Hepatocyte (in vitro differentiated cells): ENCODE results near the gene GSTO1. TPM values are rescaled to one million over a fixed set of nuclear protein-coding genes. Genes with fewer than 3 reads are reported as not detected.

ENCODE experiments used
- DNase-seq: peaks from one replicate; pipeline ENCODE4 v3.0.0-alpha.2; 2016; ENCODE audit warnings: low spot score
- H2AFZ ChIP-seq: fragments of 200-600 bp; sonication (generic); 2 replicates; pipeline ENCODE4 v1.6.0; 2016; ENCODE audit warnings: antibody characterized with exemption, mild to moderate bottlenecking
- H3K27ac ChIP-seq: fragments of 200-600 bp; sonication (generic); 2 replicates; pipeline ENCODE4 v1.5.1; 2016; ENCODE audit warnings: mild to moderate bottlenecking
- H3K27me3 ChIP-seq: fragments of 200-600 bp; sonication (generic); 2 replicates; pipeline ENCODE4 v1.6.1; 2016
- H3K36me3 ChIP-seq: fragments of 200-600 bp; sonication (generic); replicated peaks from 2 replicates; pipeline ENCODE4 v1.5.1; 2016; ENCODE audit warnings: low read depth; ENCODE audit not compliant: insufficient read depth
- H3K4me1 ChIP-seq: fragments of 200-600 bp; sonication (generic); 2 replicates; pipeline ENCODE4 v1.5.1; 2016; ENCODE audit warnings: mild to moderate bottlenecking, moderate library complexity; ENCODE audit not compliant: insufficient read depth
- H3K4me2 ChIP-seq: fragments of 200-600 bp; sonication (generic); 2 replicates; pipeline ENCODE4 v1.6.0; 2016
- H3K4me3 ChIP-seq: fragments of 200-600 bp; sonication (generic); 2 replicates; pipeline ENCODE4 v1.5.1; 2016; ENCODE audit warnings: mild to moderate bottlenecking
- H3K79me2 ChIP-seq: fragments of 200-600 bp; sonication (generic); 2 replicates; pipeline ENCODE4 v1.6.0; 2017; ENCODE audit warnings: mild to moderate bottlenecking
- H3K9me2 ChIP-seq: fragments of 200-600 bp; sonication (generic); replicated peaks from 2 replicates; pipeline ENCODE4 v1.6.0; 2017; ENCODE audit warnings: mild to moderate bottlenecking; ENCODE audit not compliant: insufficient read depth
- H3K9me3 ChIP-seq: fragments of 200-600 bp; sonication (generic); 2 replicates; pipeline ENCODE4 v1.5.1; 2016; ENCODE audit warnings: low read depth, mild to moderate bottlenecking
- H4K20me1 ChIP-seq: fragments of 200-600 bp; sonication (generic); 2 replicates; pipeline ENCODE4 v1.6.0; 2016; ENCODE audit warnings: mild to moderate bottlenecking; ENCODE audit not compliant: insufficient read depth, poor library complexity, severe bottlenecking
- CTCF ChIP-seq: fragments of 200-600 bp; sonication (generic); IDR thresholded peaks from 2 replicates; pipeline ENCODE4 v1.5.1; 2016; ENCODE audit warnings: antibody characterized with exemption, mild to moderate bottlenecking; ENCODE audit not compliant: poor library complexity
- EZH2 ChIP-seq: fragments of 200-600 bp; sonication (generic); IDR thresholded peaks from 2 replicates; pipeline ENCODE4 v1.6.1; 2016; ENCODE audit warnings: antibody characterized with exemption, mild to moderate bottlenecking, borderline replicate concordance
- EZH2phosphoT487 ChIP-seq: fragments of 200-600 bp; sonication (generic); IDR thresholded peaks from one replicate; pipeline ENCODE4 v1.6.1; 2018; ENCODE audit warnings: antibody characterized with exemption, mild to moderate bottlenecking, low read depth, moderate library complexity; ENCODE audit not compliant: unreplicated experiment, severe bottlenecking
- WGBS: methylation state at CpG from one replicate; pipeline ENCODE4 v1.1.6; 2016; ENCODE audit warnings: low lambda C conversion rate; ENCODE audit errors: missing lambda C conversion rate; 5-methylcytosine and 5-hydroxymethylcytosine counted together
- polyA plus RNA-seq: library from polyadenylated mRNA; unstranded; fragments of >200 nt; fragmentation: Nextera tagmentation; extraction: Ambion mirVana; gene quantifications from 2 replicates; pipeline ENCODE4 v1.2.1, GENCODE V29; 2016
- total RNA-seq: library from RNA; depleted of rRNA; stranded (reverse); fragments of >200 nt; gene quantifications from 2 replicates; pipeline ENCODE4 v1.2.3, GENCODE V29; 2014

GSTO1 gene
- total and polyA plus RNA-seq, 2 experiments from 2014 or later: 220 to 328 TPM

GRCh38 chr10:104233817-104234216 lies 20.9 kb upstream of the GSTO1 start:
- no peak overlapping the region for H3K27ac ChIP-seq
- H3K9me2 ChIP-seq: no peaks in the 10 kb centered on the region
- TF ChIP-seq CTCF (no peak), EZH2phosphoT487 (no peak), EZH2 (no peak)
- no peaks in the 10 kb centered on the region for H4K20me1 ChIP-seq
- H3K27me3 ChIP-seq: no peaks in the 10 kb centered on the region
- no peaks in the 10 kb centered on the region for H3K36me3 ChIP-seq
- 94% methylated on average over 1 of the region's 1 CpG for WGBS
- no peak overlapping the region for H3K4me2 ChIP-seq
- H3K4me3 ChIP-seq: no peak overlapping the region
- no peaks in the 10 kb centered on the region for H3K4me1 ChIP-seq
- no peak overlapping the region for H2AFZ ChIP-seq
- no peaks in the 10 kb centered on the region for H3K9me3 ChIP-seq
- DNase-seq: no peak
- H3K79me2 ChIP-seq: no peaks in the 10 kb centered on the region

- 91% methylated on average over 1 of the region's 1 CpG for WGBS
- Histone ChIP-seq H3K27ac (no peak overlapping the region), H3K9me3 (no peaks in the 10 kb centered on the region)
Observed at GRCh38 chr10:104234934-104235333, 19.8 kb upstream of the GSTO1 start.

DNA sequence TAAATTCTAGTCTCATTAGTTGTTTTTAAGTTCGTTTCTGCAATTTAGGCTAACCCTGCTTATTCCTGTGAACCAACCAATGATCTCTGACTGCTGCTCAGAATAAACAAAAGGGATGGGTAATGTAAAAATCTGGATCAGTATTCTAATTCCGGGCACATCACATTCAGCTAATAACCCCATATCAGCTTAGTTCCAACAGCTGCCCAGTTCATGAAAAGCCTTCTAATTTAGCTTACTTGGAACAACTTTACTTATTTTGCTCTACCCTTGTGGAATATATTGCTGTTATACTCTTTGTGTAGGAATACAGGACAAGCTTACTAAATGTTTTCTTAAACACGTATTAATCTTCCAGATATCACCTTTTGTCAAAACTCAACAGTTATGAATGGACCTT lies 18.9 kb upstream of the GSTO1 start:
- WGBS: 88% methylated on average over 3 of the region's 3 CpGs
- no peak overlapping the region for H2AFZ ChIP-seq
- H4K20me1 ChIP-seq: no peaks in the 10 kb centered on the region
- no peak overlapping the region for H3K27ac ChIP-seq
- no peaks in the 10 kb centered on the region for H3K36me3 ChIP-seq
- H3K4me2 ChIP-seq: no peak overlapping the region
- no peak overlapping the region for H3K4me3 ChIP-seq
- H3K9me3 ChIP-seq: no peaks in the 10 kb centered on the region
- H3K27me3 ChIP-seq: no peaks in the 10 kb centered on the region
- H3K4me1 ChIP-seq: no peaks in the 10 kb centered on the region
- TF ChIP-seq EZH2: no peak
- TF ChIP-seq CTCF: no peak
- no peak for TF ChIP-seq EZH2phosphoT487
- H3K79me2 ChIP-seq: no peaks in the 10 kb centered on the region
- H3K9me2 ChIP-seq: no peaks in the 10 kb centered on the region
- no peak for DNase-seq

More at GRCh38 chr10:104234934-104235333, 19.8 kb upstream of the GSTO1 start:
- H3K36me3 ChIP-seq: no peaks in the 10 kb centered on the region
- no peaks in the 10 kb centered on the region for H3K9me2 ChIP-seq
- no peaks in the 10 kb centered on the region for H4K20me1 ChIP-seq
- no peak overlapping the region for H2AFZ ChIP-seq
- DNase-seq: no peak
- H3K4me2 ChIP-seq: no peak overlapping the region
- no peaks in the 10 kb centered on the region for H3K79me2 ChIP-seq
- no peaks in the 10 kb centered on the region for H3K27me3 ChIP-seq
- H3K4me1 ChIP-seq: no peaks in the 10 kb centered on the region
- TF ChIP-seq EZH2phosphoT487: no peak
- TF ChIP-seq EZH2: no peak
- TF ChIP-seq CTCF: no peak
- H3K4me3 ChIP-seq: no peak overlapping the region

DNA sequence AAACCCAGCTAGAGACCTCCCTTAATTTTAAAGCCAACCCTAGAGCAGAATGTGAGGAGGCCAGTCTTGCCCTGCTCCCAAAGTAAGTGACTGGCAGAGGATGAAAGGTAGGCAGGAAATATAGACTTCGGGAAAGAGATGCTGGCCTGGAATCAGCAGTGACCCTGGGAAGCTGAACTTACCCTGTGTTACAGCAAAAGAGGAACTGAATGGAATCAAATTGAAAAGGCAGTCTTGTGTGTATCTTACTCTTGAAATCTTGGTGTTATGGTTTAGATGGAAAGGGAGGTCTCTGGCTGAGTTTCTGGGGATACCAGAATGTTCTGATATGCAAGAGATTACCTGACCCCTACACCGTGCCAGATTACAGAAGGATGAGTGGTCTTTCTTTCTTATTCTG lies 14.6 kb upstream of the GSTO1 start:
- Histone ChIP-seq H3K27me3 (no peaks in the 10 kb centered on the region), H3K27ac (no peak overlapping the region), H3K36me3 (no peaks in the 10 kb centered on the region), H3K79me2 (no peaks in the 10 kb centered on the region), H4K20me1 (no peaks in the 10 kb centered on the region), H3K9me3 (no peaks in the 10 kb centered on the region), H3K4me2 (no peak overlapping the region), H2AFZ (no peak overlapping the region), H3K4me3 (no peak overlapping the region), H3K4me1 (peaks cover 6% of the 10 kb centered on the region), H3K9me2 (no peaks in the 10 kb centered on the region)
- no peak for TF ChIP-seq EZH2phosphoT487
- no peak for TF ChIP-seq EZH2
- TF ChIP-seq CTCF: no peak
- 82% methylated on average over 2 of the region's 2 CpGs for WGBS
- DNase-seq: no peak
